ENCODE results near the gene TMEM183A. TPM values are rescaled to one million over a fixed set of nuclear protein-coding genes. Genes with fewer than 3 reads are reported as not detected.

Gene TMEM183A
- total RNA-seq, 1 experiment from 2014 or later, result 119 TPM

DNA sequence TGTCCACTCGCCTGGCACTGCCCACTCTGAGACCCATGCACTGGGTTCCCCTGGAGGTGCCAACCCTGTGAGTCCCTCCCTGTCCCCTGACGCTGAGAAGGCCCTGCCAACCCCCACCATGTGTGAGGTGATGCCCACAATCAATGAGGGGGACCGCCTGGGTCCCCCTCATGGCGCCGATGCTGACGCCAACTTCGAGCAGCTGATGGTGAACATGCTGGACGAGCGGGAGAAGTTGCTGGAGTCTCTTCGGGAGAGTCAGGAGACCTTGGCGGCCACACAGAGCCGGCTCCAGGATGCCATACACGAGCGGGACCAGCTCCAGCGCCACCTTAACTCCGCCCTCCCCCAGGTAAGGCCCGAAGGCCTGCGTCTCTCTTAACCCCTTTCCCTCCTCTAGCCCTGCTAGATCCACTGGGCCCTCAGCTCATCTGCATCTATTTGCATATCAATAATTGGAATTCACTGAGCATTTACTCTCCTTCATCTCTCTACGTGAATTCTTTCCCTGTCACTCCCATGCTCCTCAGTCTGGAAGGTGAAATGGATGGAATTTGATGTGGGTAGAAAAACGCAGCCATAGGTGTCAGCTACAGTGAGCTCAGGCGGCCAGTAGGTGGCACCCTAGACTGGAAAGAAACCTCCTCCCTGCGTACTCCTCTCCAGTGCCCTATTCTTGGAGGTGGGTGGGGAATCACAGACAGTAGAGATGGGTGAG, 31.9 kb downstream of the TMEM183A start:
- ATAC-seq (peak; percentile 85), DNase-seq (peak; percentile 81)
- no peak overlapping the region for H3K4me2 ChIP-seq (ENCODE audit: low read length)
- no peaks in the 10 kb centered on the region for H3K27me3 ChIP-seq (ENCODE audit: low read length)
- intact Hi-C loops (cut with micrococcal nuclease), result loop anchor here (1.0 to 5.0 kb wide), 3 partner anchors 88 to 228 kb away; partner anchors contain the start of gene ADORA1
- no peaks in the 10 kb centered on the region for H4K20me1 ChIP-seq (ENCODE audit: low read length)
- no peaks in the 10 kb centered on the region for H3K79me2 ChIP-seq (ENCODE audit: low read length)
- H3K9me3 ChIP-seq (ENCODE audit: low read length), result no peaks in the 10 kb centered on the region
- no peaks in the 10 kb centered on the region for H3F3A ChIP-seq (ENCODE audit: low read length, unreplicated experiment)
- H3K9ac ChIP-seq (ENCODE audit: low read length), result no peak overlapping the region
- no TSS peak for BruUV-seq (replicated peaks)
- ChIA-PET POLR2A (ENCODE audit: unreplicated experiment) (interaction anchor here (0.7 kb wide), 1 partner anchor 179 kb away, joined by 4 read pairs; no protein-coding TSS in a partner anchor), CTCF (interaction anchor here (0.6 to 1.6 kb wide), 10 partner anchors 11 to 624 kb away, joined by 3 to 17 read pairs (median 3); no protein-coding TSS in a partner anchor)
- H3K27ac ChIP-seq (ENCODE audit: low read length), result no peak overlapping the region
- H3K4me3 ChIP-seq (ENCODE audit: low read length), result no peak overlapping the region
- no peaks in the 10 kb centered on the region for H3K9me2 ChIP-seq (replicated peaks; ENCODE audit: low read length)
- no peak overlapping the region for H2AFZ ChIP-seq (ENCODE audit: low read length)
- H3K36me3 ChIP-seq (ENCODE audit: low read depth, low read length), result no peaks in the 10 kb centered on the region
- H3K4me1 ChIP-seq (ENCODE audit: insufficient read depth, low read length), result peaks cover 11% of the 10 kb centered on the region; the same call in 1 of the 2 replicates
- no peak for TF ChIP-seq EZH2phosphoT487 (IDR thresholded peaks at IDR 0.05; ENCODE audit: borderline replicate concordance, low read length)
- TF ChIP-seq, protein P1, sequence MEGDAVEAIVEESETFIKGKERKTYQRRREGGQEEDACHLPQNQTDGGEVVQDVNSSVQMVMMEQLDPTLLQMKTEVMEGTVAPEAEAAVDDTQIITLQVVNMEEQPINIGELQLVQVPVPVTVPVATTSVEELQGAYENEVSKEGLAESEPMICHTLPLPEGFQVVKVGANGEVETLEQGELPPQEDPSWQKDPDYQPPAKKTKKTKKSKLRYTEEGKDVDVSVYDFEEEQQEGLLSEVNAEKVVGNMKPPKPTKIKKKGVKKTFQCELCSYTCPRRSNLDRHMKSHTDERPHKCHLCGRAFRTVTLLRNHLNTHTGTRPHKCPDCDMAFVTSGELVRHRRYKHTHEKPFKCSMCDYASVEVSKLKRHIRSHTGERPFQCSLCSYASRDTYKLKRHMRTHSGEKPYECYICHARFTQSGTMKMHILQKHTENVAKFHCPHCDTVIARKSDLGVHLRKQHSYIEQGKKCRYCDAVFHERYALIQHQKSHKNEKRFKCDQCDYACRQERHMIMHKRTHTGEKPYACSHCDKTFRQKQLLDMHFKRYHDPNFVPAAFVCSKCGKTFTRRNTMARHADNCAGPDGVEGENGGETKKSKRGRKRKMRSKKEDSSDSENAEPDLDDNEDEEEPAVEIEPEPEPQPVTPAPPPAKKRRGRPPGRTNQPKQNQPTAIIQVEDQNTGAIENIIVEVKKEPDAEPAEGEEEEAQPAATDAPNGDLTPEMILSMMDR (conservative IDR thresholded peaks at IDR 0.05; ENCODE audit: low read depth, low read length), result peak; percentile 98

DNA sequence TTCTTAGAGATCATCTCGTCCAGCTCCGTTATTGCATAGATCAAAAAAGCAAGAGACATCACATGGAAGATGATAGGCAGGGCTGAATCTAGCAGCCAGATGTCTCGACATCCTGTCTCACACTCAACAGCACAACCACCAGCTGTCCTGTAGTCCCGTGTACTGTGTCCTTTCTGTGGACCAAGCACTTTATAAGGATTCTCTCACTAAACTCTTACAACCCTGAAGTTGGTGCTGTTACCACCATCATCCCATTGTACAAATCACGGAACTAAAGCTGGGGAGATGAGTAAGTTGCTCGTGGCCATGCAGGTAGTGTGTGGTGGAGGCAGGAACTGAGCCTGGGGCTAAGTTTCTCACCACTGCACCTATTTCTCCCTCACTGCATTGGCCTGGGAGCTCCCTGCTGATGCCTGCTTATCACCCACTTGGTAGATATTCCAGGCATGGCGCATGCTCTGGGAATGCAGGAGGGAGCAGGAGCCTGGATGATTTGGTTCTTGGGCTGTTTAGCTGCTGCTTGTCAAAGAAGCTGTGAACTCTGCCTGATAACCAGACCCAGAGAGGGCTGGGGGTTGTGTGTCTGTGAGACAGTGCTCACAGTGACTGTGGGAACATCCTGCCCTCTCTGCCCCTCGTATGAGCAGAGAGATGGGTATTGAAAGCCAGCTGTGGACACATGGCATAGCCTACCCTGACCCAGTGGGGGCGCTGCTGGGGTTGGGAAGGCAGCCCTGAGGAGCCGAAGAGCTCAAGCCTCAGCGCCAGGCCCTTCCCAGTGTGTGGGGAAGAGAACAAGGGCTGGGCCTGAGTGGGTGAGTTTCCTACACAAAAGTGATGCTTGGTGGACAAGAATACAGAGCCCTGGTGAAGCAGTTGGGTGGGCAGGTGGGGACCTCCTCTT, 32.7 kb downstream of the TMEM183A start:
- H3K9ac ChIP-seq (ENCODE audit: low read length), result no peak overlapping the region
- no peak for ATAC-seq
- H3K79me2 ChIP-seq (ENCODE audit: low read length), result no peaks in the 10 kb centered on the region
- DNase-seq, result peak; percentile 32
- H3K4me1 ChIP-seq (ENCODE audit: insufficient read depth, low read length), result peaks cover 11% of the 10 kb centered on the region; the same call in 1 of the 2 replicates
- H2AFZ ChIP-seq (ENCODE audit: low read length), result no peak overlapping the region
- H3K27ac ChIP-seq (ENCODE audit: low read length), result no peak overlapping the region
- no peaks in the 10 kb centered on the region for H3K27me3 ChIP-seq (ENCODE audit: low read length)
- intact Hi-C loops (cut with micrococcal nuclease), result loop anchor here (1.0 to 5.0 kb wide), 3 partner anchors 87 to 227 kb away; partner anchors contain the start of gene ADORA1
- no TSS peak for BruUV-seq (replicated peaks)
- no peaks in the 10 kb centered on the region for H3K36me3 ChIP-seq (ENCODE audit: low read depth, low read length)
- H4K20me1 ChIP-seq (ENCODE audit: low read length), result no peaks in the 10 kb centered on the region
- H3F3A ChIP-seq (ENCODE audit: low read length, unreplicated experiment), result no peaks in the 10 kb centered on the region
- ChIA-PET CTCF (interaction anchor here (0.6 to 1.6 kb wide), 13 partner anchors 12 to 623 kb away, joined by 3 to 17 read pairs (median 3); no protein-coding TSS in a partner anchor), POLR2A (ENCODE audit: unreplicated experiment) (interaction anchor here (0.7 kb wide), 1 partner anchor 179 kb away, joined by 4 read pairs; no protein-coding TSS in a partner anchor)
- H3K4me3 ChIP-seq (ENCODE audit: low read length), result no peak overlapping the region
- no peak overlapping the region for H3K4me2 ChIP-seq (ENCODE audit: low read length)
- TF ChIP-seq EZH2 (IDR thresholded peaks at IDR 0.05; ENCODE audit: low read length, unreplicated experiment), result no peak
- TF ChIP-seq, protein P1 (conservative IDR thresholded peaks at IDR 0.05; ENCODE audit: low read depth, low read length), result peak; percentile 46
- H3K9me2 ChIP-seq (replicated peaks; ENCODE audit: low read length), result no peaks in the 10 kb centered on the region
- no peaks in the 10 kb centered on the region for H3K9me3 ChIP-seq (ENCODE audit: low read length)

All from PC-3 (cell line).